GM12878 (cell line): ENCODE data around the gene STX3. TPM values are rescaled to one million over a fixed set of nuclear protein-coding genes. Genes with fewer than 3 reads are reported as not detected.

Experiments used
- ATAC-seq: fragments of 200-7000 bp; cut with Tn5 transposase; 3 replicates; pipeline ENCODE4 v1.9.1; 2020; ENCODE audit warnings: mild to moderate bottlenecking, moderate library complexity
- BruUV-seq: library from RNA; stranded (reverse); fragments of 400-500 nt; replicated peaks from 2 replicates; lab custom pipeline; 2021; lab: Mats Ljungman, UMichigan
- CTCF ChIA-PET: fragments of 300-600 bp; sonication (Branson Sonifier 250); formaldehyde crosslinking; extraction: SDS; loops from one replicate; lab custom pipeline; 2021; ENCODE audit warnings: inconsistent platforms; lab: Yijun Ruan, JAX
- POLR2A ChIA-PET: fragments of 350-600 bp; formaldehyde crosslinking; extraction: SDS; loops from one replicate; lab custom pipeline; 2021; ENCODE audit warnings: inconsistent platforms; lab: Charles Lee
- RAD21 ChIA-PET: fragments of 300-600 bp; sonication (Branson Sonifier 250); formaldehyde crosslinking; loops from one replicate; lab custom pipeline; 2023; ENCODE audit warnings: antibody characterized with exemption; ENCODE audit not compliant: unreplicated experiment; lab: Charles Lee
- SMC1A ChIA-PET: fragments of 300-600 bp; sonication (Branson Sonifier 250); formaldehyde crosslinking; loops from one replicate; lab custom pipeline; 2023; ENCODE audit not compliant: unreplicated experiment, uncharacterized antibody; lab: Charles Lee
- DNase-seq: peaks from one replicate; pipeline ENCODE4 v3.0.0-alpha.2; 2011; ENCODE audit warnings: low read depth, low spot score
- FAIRE-seq: peaks from 3 replicates; lab custom pipeline; 2011; peaks lifted over from hg19 to GRCh38; lab: Jason Lieb, UNC
- H2AFZ ChIP-seq: 2 replicates; pipeline ENCODE4 v1.6.0; 2011; ENCODE audit warnings: low read depth, low read length, control low read depth; ENCODE audit not compliant: control insufficient read depth
- H3K27ac ChIP-seq: 2 replicates; pipeline ENCODE4 v1.5.1; 2011; ENCODE audit warnings: control low read depth; ENCODE audit not compliant: control insufficient read depth, insufficient read depth
- H3K27me3 ChIP-seq, 2 experiments: replicated peaks in 1 of 2; 2 replicates each; pipeline versions ENCODE4 v1.6.0 to v1.6.1; 2011; ENCODE audit warnings: low read length in 1 of 2; ENCODE audit not compliant: control insufficient read depth in 2 of 2, insufficient read depth in 2 of 2
- H3K36me3 ChIP-seq, 2 experiments: 2 replicates each; pipeline ENCODE4 v1.5.1; 2011; ENCODE audit warnings: low read length in 1 of 2; ENCODE audit not compliant: control insufficient read depth in 2 of 2, insufficient read depth in 2 of 2
- H3K4me1 ChIP-seq: 2 replicates; pipeline ENCODE4 v1.6.1; 2011; ENCODE audit warnings: mild to moderate bottlenecking, low read length, moderate library complexity, mixed read lengths; ENCODE audit not compliant: control insufficient read depth, insufficient read depth
- H3K4me2 ChIP-seq: 2 replicates; pipeline ENCODE4 v1.6.0; 2011; ENCODE audit warnings: control low read depth; ENCODE audit not compliant: control insufficient read depth, insufficient read depth
- H3K4me3 ChIP-seq: fragments of 200-600 bp; sonication (generic); 2 replicates; pipeline ENCODE4 v1.5.1; 2016
- H3K79me2 ChIP-seq: 2 replicates; pipeline ENCODE4 v1.6.0; 2011; ENCODE audit warnings: low read length; ENCODE audit not compliant: control insufficient read depth, insufficient read depth
- H3K9ac ChIP-seq: 2 replicates; pipeline ENCODE4 v1.8.0; 2011; ENCODE audit warnings: low read length, control low read depth, mixed read lengths; ENCODE audit not compliant: control insufficient read depth, insufficient read depth
- H3K9me3 ChIP-seq: replicated peaks from 3 replicates; pipeline ENCODE4 v1.5.1; 2011; ENCODE audit warnings: mild to moderate bottlenecking, low read length; ENCODE audit not compliant: control insufficient read depth, insufficient read depth
- H4K20me1 ChIP-seq: 2 replicates; pipeline ENCODE4 v1.6.0; 2011; ENCODE audit not compliant: control insufficient read depth, insufficient read depth
- EED ChIP-seq: sonication (generic); IDR thresholded peaks from 2 replicates; pipeline ENCODE4 v1.6.1; 2016; ENCODE audit warnings: antibody characterized with exemption, low read depth
- NR2C1 ChIP-seq: fragments of 450-650 bp; IDR thresholded peaks from 2 replicates; pipeline ENCODE4 v1.6.1; 2017; ENCODE audit warnings: antibody characterized with exemption, mild to moderate bottlenecking, moderate library complexity
- STAT3 ChIP-seq: IDR thresholded peaks from 2 replicates; pipeline ENCODE4 v1.6.1; 2011; ENCODE audit warnings: low read depth, low read length, improper control_type of control experiment
- ZZZ3 ChIP-seq: IDR thresholded peaks from 2 replicates; pipeline ENCODE4 v1.6.1; 2011; ENCODE audit warnings: low read depth; ENCODE audit not compliant: control insufficient read depth, insufficient read length
- WGBS: methylation state at CpG from one replicate; pipeline ENCODE4 v1.1.6; 2016; ENCODE audit warnings: low lambda C conversion rate; ENCODE audit not compliant: insufficient replicate concordance, insufficient coverage; ENCODE audit errors: missing lambda C conversion rate; 5-methylcytosine and 5-hydroxymethylcytosine counted together
- in situ Hi-C: fragments of 300-500 bp; cut with MboI; formaldehyde crosslinking; loops from 9 replicates; pipeline ENCODE4 v1.14.3; 2018; ENCODE audit warnings: mixed read lengths
- intact Hi-C: fragments of 100-400 bp; cut with micrococcal nuclease; formaldehyde crosslinking; loops from one replicate; pipeline ENCODE4 v1.14.2; 2022; ENCODE audit not compliant: unreplicated experiment
- polyA plus RNA-seq, 11 experiments: library from polyadenylated mRNA; depleted of rRNA in 4 of 11; unstranded in 6 of 11; stranded (reverse) in 5 of 11; fragments of >200 nt; fragmentation: Nextera tagmentation in 4 of 11; fragmentation: Illumina TruSeq in 1 of 11; extraction: Ambion mirVana in 4 of 11; extraction: Trizol in 1 of 11; gene quantifications; 1 replicate in 1 of 11; 2 replicates in 10 of 11; pipeline versions ENCODE4 v1.2.1 to v1.2.3, GENCODE V29; 2011 to 2016; ENCODE audit warnings: inconsistent platforms in 2 of 11, missing spikeins in 2 of 11, low read depth in 1 of 11
- total RNA-seq, 4 experiments: library from RNA; depleted of rRNA in 3 of 4; stranded (reverse); fragments of >200 nt in 3 of 4; fragmentation: Illumina TruSeq in 1 of 4; extraction: Trizol in 1 of 4; gene quantifications; 2 replicates each; pipeline versions ENCODE4 v1.2.1 to v1.2.3, GENCODE V29; 2013 to 2021
- TF ChIP-seq, protein P1 (sequence below): fragments of 150-350 bp; IDR thresholded peaks from 2 replicates; pipeline ENCODE4 v1.6.1; 2016; ENCODE audit warnings: low read depth, low read length
- TF ChIP-seq, protein P2 (sequence below): fragments of 450-650 bp; IDR thresholded peaks from 2 replicates; pipeline ENCODE4 v1.6.1; 2018; ENCODE audit warnings: borderline replicate concordance, mild to moderate bottlenecking; ENCODE audit not compliant: partially characterized antibody
- TF ChIP-seq, protein P3 (sequence below): fragments of 450-650 bp; IDR thresholded peaks from 2 replicates; pipeline ENCODE4 v1.6.1; 2017; ENCODE audit warnings: mild to moderate bottlenecking, moderate library complexity

Gene STX3
- total and polyA plus RNA-seq, 10 of the 15 experiments (the other 5 are each of a cell fraction or from before 2014, with no cell fraction given), result 0.11 to 2.5 (median 1.1) TPM

DNA sequence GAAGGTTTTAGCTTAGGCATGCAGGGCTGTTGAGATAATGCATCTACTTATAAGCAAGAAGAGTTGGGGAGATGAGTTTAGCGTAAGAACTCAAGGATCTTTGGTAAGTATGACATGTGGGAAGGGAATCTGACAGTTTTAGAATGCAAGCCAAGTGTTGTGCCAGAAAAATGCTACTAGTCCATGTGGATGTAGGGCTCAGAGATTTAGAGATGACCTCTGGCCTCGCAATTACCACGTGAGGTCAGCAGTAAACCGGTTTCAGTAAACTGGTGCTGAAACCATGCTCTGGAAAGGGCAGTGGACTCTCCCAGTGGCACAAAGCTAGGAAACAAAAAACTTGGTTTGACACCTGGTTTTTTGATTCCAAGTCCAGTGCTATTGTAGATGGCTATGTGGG lies 36.5 kb downstream of the STX3 start:
- SMC1A ChIA-PET, result no interaction called here
- H3K4me2 ChIP-seq, result no peak overlapping the region
- DNase-seq (no peak), FAIRE-seq (no peak), ATAC-seq (no peak)
- POLR2A ChIA-PET, result no interaction called here
- H2AFZ ChIP-seq, result no peak overlapping the region
- no peak overlapping the region for H3K27ac ChIP-seq
- 52% methylated on average over 4 of the region's 4 CpGs for WGBS
- H3K4me3 ChIP-seq, result no peak overlapping the region
- H3K9ac ChIP-seq, result no peak overlapping the region
- no peaks in the 10 kb centered on the region for H3K4me1 ChIP-seq
- BruUV-seq, result no TSS peak
- CTCF ChIA-PET, result no interaction called here
- RAD21 ChIA-PET, result no interaction called here
- H3K36me3 ChIP-seq, result no peaks in the 10 kb centered on the region
- in situ Hi-C loops, result no loop called here
- intact Hi-C loops, result no loop called here
- TF ChIP-seq NR2C1, result no peak
- TF ChIP-seq, protein P1, sequence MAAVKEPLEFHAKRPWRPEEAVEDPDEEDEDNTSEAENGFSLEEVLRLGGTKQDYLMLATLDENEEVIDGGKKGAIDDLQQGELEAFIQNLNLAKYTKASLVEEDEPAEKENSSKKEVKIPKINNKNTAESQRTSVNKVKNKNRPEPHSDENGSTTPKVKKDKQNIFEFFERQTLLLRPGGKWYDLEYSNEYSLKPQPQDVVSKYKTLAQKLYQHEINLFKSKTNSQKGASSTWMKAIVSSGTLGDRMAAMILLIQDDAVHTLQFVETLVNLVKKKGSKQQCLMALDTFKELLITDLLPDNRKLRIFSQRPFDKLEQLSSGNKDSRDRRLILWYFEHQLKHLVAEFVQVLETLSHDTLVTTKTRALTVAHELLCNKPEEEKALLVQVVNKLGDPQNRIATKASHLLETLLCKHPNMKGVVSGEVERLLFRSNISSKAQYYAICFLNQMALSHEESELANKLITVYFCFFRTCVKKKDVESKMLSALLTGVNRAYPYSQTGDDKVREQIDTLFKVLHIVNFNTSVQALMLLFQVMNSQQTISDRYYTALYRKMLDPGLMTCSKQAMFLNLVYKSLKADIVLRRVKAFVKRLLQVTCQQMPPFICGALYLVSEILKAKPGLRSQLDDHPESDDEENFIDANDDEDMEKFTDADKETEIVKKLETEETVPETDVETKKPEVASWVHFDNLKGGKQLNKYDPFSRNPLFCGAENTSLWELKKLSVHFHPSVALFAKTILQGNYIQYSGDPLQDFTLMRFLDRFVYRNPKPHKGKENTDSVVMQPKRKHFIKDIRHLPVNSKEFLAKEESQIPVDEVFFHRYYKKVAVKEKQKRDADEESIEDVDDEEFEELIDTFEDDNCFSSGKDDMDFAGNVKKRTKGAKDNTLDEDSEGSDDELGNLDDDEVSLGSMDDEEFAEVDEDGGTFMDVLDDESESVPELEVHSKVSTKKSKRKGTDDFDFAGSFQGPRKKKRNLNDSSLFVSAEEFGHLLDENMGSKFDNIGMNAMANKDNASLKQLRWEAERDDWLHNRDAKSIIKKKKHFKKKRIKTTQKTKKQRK, result no peak
- H3K9me3 ChIP-seq, result no peaks in the 10 kb centered on the region
- no peaks in the 10 kb centered on the region for H4K20me1 ChIP-seq
- H3K79me2 ChIP-seq, result no peaks in the 10 kb centered on the region
- H3K27me3 ChIP-seq, result no peaks in the 10 kb centered on the region

DNA sequence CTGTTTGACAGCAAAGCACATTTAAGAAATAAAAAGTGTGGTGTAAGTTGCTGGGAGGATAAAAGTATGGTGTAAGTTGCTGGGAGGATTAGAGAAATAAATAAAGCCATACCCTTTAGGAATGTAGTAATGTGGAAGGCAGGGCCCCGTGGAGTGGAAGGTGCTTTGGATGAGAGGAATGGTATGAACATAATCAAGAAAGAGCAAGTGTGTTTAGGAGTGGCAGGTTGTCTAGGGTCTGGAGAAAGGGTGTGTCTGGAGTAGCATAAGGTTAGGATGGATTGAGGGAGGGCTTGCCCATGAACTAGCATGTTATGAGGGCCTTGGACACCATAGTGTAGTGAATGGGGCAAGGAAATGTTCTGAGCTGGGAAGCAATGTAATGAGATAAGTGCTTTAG lies 37.3 kb downstream of the STX3 start:
- intact Hi-C loops, result no loop called here
- H2AFZ ChIP-seq, result no peak overlapping the region
- RAD21 ChIA-PET, result no interaction called here
- no peaks in the 10 kb centered on the region for H3K36me3 ChIP-seq
- no peak for DNase-seq
- CTCF ChIA-PET, result interaction anchor here (0.7 kb wide), 1 partner anchor 9 kb away, joined by 3 read pairs; no protein-coding TSS in a partner anchor
- no peak for ATAC-seq
- no peak overlapping the region for H3K9ac ChIP-seq
- in situ Hi-C loops, result no loop called here
- BruUV-seq, result no TSS peak
- SMC1A ChIA-PET, result no interaction called here
- no peaks in the 10 kb centered on the region for H3K4me1 ChIP-seq
- 18% methylated on average over 1 of the region's 1 CpG for WGBS
- H3K4me2 ChIP-seq, result no peak overlapping the region
- H4K20me1 ChIP-seq, result no peaks in the 10 kb centered on the region
- H3K79me2 ChIP-seq, result no peaks in the 10 kb centered on the region
- H3K27me3 ChIP-seq, result no peaks in the 10 kb centered on the region
- no peak overlapping the region for H3K4me3 ChIP-seq
- H3K9me3 ChIP-seq, result no peaks in the 10 kb centered on the region
- no peak for FAIRE-seq
- no peak overlapping the region for H3K27ac ChIP-seq
- POLR2A ChIA-PET, result no interaction called here
- TF ChIP-seq EED, result no peak
- no peak for TF ChIP-seq ZZZ3
- TF ChIP-seq, protein P2, sequence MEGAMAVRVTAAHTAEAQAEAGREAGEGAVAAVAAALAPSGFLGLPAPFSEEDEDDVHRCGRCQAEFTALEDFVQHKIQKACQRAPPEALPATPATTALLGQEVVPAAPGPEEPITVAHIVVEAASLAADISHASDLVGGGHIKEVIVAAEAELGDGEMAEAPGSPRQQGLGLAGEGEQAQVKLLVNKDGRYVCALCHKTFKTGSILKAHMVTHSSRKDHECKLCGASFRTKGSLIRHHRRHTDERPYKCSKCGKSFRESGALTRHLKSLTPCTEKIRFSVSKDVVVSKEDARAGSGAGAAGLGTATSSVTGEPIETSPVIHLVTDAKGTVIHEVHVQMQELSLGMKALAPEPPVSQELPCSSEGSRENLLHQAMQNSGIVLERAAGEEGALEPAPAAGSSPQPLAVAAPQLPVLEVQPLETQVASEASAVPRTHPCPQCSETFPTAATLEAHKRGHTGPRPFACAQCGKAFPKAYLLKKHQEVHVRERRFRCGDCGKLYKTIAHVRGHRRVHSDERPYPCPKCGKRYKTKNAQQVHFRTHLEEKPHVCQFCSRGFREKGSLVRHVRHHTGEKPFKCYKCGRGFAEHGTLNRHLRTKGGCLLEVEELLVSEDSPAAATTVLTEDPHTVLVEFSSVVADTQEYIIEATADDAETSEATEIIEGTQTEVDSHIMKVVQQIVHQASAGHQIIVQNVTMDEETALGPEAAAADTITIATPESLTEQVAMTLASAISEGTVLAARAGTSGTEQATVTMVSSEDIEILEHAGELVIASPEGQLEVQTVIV, result no peak
- no peak for TF ChIP-seq STAT3
- TF ChIP-seq, protein P3, sequence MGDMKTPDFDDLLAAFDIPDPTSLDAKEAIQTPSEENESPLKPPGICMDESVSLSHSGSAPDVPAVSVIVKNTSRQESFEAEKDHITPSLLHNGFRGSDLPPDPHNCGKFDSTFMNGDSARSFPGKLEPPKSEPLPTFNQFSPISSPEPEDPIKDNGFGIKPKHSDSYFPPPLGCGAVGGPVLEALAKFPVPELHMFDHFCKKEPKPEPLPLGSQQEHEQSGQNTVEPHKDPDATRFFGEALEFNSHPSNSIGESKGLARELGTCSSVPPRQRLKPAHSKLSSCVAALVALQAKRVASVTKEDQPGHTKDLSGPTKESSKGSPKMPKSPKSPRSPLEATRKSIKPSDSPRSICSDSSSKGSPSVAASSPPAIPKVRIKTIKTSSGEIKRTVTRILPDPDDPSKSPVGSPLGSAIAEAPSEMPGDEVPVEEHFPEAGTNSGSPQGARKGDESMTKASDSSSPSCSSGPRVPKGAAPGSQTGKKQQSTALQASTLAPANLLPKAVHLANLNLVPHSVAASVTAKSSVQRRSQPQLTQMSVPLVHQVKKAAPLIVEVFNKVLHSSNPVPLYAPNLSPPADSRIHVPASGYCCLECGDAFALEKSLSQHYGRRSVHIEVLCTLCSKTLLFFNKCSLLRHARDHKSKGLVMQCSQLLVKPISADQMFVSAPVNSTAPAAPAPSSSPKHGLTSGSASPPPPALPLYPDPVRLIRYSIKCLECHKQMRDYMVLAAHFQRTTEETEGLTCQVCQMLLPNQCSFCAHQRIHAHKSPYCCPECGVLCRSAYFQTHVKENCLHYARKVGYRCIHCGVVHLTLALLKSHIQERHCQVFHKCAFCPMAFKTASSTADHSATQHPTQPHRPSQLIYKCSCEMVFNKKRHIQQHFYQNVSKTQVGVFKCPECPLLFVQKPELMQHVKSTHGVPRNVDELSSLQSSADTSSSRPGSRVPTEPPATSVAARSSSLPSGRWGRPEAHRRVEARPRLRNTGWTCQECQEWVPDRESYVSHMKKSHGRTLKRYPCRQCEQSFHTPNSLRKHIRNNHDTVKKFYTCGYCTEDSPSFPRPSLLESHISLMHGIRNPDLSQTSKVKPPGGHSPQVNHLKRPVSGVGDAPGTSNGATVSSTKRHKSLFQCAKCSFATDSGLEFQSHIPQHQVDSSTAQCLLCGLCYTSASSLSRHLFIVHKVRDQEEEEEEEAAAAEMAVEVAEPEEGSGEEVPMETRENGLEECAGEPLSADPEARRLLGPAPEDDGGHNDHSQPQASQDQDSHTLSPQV, result no peak
